ENCODE data around the gene FBXO34.

DNA sequence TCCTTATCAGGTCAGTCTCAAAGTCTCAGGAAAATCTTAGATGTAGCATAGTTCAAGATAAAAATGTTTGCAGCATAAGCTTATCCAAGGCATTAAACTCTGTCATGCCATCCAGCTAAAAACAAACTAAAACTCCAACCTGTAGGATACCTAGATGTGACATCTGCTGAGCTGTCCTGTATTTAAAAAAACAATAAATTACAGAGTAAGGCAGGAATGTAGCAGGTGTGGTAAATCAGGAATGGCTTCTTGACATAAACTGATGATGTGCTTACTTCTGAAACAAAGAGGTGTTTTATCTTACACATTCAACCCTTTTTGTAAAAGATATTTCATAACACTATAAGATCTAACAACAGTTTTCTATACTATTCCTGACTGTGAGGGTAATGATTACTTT, 49.3 kb upstream of the FBXO34 start:
- TF ChIP-seq, protein P1, sequence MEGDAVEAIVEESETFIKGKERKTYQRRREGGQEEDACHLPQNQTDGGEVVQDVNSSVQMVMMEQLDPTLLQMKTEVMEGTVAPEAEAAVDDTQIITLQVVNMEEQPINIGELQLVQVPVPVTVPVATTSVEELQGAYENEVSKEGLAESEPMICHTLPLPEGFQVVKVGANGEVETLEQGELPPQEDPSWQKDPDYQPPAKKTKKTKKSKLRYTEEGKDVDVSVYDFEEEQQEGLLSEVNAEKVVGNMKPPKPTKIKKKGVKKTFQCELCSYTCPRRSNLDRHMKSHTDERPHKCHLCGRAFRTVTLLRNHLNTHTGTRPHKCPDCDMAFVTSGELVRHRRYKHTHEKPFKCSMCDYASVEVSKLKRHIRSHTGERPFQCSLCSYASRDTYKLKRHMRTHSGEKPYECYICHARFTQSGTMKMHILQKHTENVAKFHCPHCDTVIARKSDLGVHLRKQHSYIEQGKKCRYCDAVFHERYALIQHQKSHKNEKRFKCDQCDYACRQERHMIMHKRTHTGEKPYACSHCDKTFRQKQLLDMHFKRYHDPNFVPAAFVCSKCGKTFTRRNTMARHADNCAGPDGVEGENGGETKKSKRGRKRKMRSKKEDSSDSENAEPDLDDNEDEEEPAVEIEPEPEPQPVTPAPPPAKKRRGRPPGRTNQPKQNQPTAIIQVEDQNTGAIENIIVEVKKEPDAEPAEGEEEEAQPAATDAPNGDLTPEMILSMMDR (IDR thresholded peaks at IDR 0.05 in 2 of 3, conservative IDR thresholded peaks at IDR 0.05 in 1 of 3; ENCODE audit: control insufficient read depth in 2 of 3, extremely low read depth in 1 of 3, insufficient read depth in 1 of 3, low read depth in 3 of 3, low read length in 3 of 3), result no peak
- no peak for TF ChIP-seq HDAC6 (IDR thresholded peaks at IDR 0.05; ENCODE audit: unreplicated experiment)
- TF ChIP-seq ZNF274 (IDR thresholded peaks at IDR 0.05; ENCODE audit: insufficient read depth, insufficient read length), result no peak
- TF ChIP-seq PAX5 (IDR thresholded peaks at IDR 0.05; ENCODE audit: borderline replicate concordance, low read depth, low read length), result no peak
- no peak for TF ChIP-seq EP300 (IDR thresholded peaks at IDR 0.05; ENCODE audit: borderline replicate concordance in 1 of 2, control insufficient read depth in 1 of 2, low read depth in 2 of 2, low read length in 2 of 2)
- no peak for TF ChIP-seq HDAC2 (IDR thresholded peaks at IDR 0.05)
- no peak for TF ChIP-seq RAD21 (IDR thresholded peaks at IDR 0.05; ENCODE audit: insufficient read depth, low read depth, low read length)
- TF ChIP-seq EZH2 (IDR thresholded peaks at IDR 0.05; ENCODE audit: borderline replicate concordance, control insufficient read depth, low read depth, low read length), result no peak
- no peak for TF ChIP-seq RFX5 (IDR thresholded peaks at IDR 0.05; ENCODE audit: low read depth, low read length)
- TF ChIP-seq, protein P2, sequence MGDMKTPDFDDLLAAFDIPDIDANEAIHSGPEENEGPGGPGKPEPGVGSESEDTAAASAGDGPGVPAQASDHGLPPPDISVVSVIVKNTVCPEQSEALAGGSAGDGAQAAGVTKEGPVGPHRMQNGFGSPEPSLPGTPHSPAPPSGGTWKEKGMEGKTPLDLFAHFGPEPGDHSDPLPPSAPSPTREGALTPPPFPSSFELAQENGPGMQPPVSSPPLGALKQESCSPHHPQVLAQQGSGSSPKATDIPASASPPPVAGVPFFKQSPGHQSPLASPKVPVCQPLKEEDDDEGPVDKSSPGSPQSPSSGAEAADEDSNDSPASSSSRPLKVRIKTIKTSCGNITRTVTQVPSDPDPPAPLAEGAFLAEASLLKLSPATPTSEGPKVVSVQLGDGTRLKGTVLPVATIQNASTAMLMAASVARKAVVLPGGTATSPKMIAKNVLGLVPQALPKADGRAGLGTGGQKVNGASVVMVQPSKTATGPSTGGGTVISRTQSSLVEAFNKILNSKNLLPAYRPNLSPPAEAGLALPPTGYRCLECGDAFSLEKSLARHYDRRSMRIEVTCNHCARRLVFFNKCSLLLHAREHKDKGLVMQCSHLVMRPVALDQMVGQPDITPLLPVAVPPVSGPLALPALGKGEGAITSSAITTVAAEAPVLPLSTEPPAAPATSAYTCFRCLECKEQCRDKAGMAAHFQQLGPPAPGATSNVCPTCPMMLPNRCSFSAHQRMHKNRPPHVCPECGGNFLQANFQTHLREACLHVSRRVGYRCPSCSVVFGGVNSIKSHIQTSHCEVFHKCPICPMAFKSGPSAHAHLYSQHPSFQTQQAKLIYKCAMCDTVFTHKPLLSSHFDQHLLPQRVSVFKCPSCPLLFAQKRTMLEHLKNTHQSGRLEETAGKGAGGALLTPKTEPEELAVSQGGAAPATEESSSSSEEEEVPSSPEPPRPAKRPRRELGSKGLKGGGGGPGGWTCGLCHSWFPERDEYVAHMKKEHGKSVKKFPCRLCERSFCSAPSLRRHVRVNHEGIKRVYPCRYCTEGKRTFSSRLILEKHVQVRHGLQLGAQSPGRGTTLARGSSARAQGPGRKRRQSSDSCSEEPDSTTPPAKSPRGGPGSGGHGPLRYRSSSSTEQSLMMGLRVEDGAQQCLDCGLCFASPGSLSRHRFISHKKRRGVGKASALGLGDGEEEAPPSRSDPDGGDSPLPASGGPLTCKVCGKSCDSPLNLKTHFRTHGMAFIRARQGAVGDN (IDR thresholded peaks at IDR 0.05), result no peak
- TF ChIP-seq SMC3 (IDR thresholded peaks at IDR 0.05; ENCODE audit: borderline replicate concordance, low read length), result no peak

Data from GM12878 (cell line).